Measurements from ENCODE around the gene SH3RF3. TPM values are rescaled to one million over a fixed set of nuclear protein-coding genes. Genes with fewer than 3 reads are reported as not detected.
"Not testable (repeated sequence)": the region's sequence is repeated elsewhere in the genome, so short reads cannot be mapped to it uniquely, and the experiment has no call there.

Gene SH3RF3
- total RNA-seq, 2 donors from 2014 or later = 1.3 to 5.6 TPM

DNA sequence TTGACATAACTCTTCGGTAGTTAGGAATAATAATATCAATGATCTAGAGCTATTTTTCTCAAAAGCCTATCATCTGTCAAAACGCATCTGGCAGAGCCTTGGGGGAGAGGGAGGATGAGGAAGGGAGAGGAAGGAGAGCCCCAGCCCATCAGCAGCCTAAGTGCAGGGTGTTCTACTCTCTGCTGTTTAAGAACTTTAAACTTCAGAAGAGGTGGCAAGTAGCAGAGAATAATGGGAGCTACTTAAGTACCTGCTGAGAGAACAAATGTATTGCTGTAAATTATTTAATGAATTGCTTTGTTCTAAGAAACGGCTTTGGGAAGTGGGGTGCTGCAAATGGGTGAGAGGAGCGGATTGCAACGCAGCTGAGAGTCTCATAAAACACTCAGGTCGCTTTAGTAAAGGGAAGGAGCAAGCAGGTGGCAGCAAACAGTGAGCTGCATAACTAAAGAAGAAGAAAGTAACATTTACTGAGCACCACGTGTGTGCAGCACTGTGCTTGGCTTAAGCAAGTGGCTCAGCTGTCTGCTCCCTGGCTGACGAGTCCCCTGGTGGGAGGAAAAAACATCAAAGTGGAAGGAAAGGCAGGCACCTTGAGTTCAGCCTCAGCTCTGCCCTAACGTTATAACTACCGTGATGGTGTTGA, 26.3 kb upstream of the SH3RF3 start:
- no peaks in the 10 kb centered on the region for H3K27me3 ChIP-seq
- no peaks in the 10 kb centered on the region for H3K9me3 ChIP-seq
- no peak for ATAC-seq
- intact Hi-C loops (cut with DNase I) = no loop called here
- 18 to 28% methylated on average over 10 of the region's 10 CpGs for WGBS, 2 donors
- H3K4me1 ChIP-seq = no peaks in the 10 kb centered on the region
- no peak for DNase-seq
- TF ChIP-seq POLR2A (IDR thresholded peaks at IDR 0.05) = no peak
- TF ChIP-seq, protein P1, sequence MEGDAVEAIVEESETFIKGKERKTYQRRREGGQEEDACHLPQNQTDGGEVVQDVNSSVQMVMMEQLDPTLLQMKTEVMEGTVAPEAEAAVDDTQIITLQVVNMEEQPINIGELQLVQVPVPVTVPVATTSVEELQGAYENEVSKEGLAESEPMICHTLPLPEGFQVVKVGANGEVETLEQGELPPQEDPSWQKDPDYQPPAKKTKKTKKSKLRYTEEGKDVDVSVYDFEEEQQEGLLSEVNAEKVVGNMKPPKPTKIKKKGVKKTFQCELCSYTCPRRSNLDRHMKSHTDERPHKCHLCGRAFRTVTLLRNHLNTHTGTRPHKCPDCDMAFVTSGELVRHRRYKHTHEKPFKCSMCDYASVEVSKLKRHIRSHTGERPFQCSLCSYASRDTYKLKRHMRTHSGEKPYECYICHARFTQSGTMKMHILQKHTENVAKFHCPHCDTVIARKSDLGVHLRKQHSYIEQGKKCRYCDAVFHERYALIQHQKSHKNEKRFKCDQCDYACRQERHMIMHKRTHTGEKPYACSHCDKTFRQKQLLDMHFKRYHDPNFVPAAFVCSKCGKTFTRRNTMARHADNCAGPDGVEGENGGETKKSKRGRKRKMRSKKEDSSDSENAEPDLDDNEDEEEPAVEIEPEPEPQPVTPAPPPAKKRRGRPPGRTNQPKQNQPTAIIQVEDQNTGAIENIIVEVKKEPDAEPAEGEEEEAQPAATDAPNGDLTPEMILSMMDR (IDR thresholded peaks at IDR 0.05) = no peak
- no peaks in the 10 kb centered on the region for H3K36me3 ChIP-seq (replicated peaks in 1 of 2; ENCODE audit: insufficient read depth in 1 of 2, low read depth in 2 of 2)
- no peak overlapping the region for H3K4me3 ChIP-seq
- no peak overlapping the region for H3K27ac ChIP-seq

DNA sequence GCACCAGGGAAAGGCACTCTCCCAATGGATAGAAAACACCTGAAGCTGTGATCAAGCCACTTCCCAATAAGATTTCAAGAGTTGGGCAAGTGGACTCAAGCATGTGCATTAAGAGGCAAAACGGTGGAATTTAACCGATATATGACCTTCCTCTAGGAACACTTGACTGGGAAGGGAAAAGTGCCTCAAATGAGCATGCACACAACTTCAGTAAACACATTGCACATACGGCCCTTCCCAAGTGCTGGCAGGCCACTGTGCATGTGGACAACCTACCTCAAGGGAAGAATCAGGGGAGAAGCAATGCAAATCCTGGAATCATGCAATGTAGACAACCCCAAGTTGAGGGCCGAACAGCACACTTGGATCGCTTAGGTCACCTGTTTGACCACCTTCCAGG, 23.9 kb upstream of the SH3RF3 start:
- 81 to 82% methylated on average over 5 of the region's 5 CpGs for WGBS, 2 donors
- TF ChIP-seq POLR2A (IDR thresholded peaks at IDR 0.05) = no peak
- TF ChIP-seq, protein P1 (IDR thresholded peaks at IDR 0.05) = no peak

DNA sequence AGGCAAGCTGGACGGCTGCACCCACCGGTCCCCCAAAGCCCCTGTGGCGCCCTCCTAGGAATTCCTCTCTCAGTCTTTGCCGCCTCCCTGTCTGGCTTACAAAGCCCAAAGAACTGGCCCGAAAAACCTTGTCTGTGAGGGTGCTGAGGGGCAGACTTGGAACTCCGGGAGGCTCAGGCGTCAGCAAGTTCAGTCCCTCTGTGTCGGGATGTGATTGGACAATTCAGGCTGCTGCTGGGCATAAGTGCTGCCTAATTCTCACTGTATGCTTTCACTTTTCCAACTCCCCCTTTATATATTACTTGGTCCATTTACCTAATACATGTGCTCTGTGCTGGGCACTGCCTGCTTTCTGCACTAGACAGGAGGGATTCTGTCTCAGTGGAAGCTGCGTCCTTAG, 20.3 kb upstream of the SH3RF3 start:
- Histone ChIP-seq H3K27ac (no peak overlapping the region), H3K36me3 (replicated peaks in 1 of 2; ENCODE audit: insufficient read depth in 1 of 2, low read depth in 2 of 2) (no peaks in the 10 kb centered on the region), H3K27me3 (no peaks in the 10 kb centered on the region), H3K4me3 (no peak overlapping the region), H3K4me1 (no peaks in the 10 kb centered on the region), H3K9me3 (no peaks in the 10 kb centered on the region)
- ATAC-seq (no peak), DNase-seq (no peak)
- 81 to 83% methylated on average over 9 of the region's 9 CpGs for WGBS, 2 donors
- intact Hi-C loops (cut with DNase I) = no loop called here
- TF ChIP-seq POLR2A (IDR thresholded peaks at IDR 0.05) = no peak
- TF ChIP-seq, protein P1 (IDR thresholded peaks at IDR 0.05) = no peak

More for the DNA sequence above, 23.9 kb upstream of the SH3RF3 start:
- Histone ChIP-seq H3K9me3 (no peaks in the 10 kb centered on the region), H3K27ac (no peak overlapping the region), H3K36me3 (replicated peaks in 1 of 2; ENCODE audit: insufficient read depth in 1 of 2, low read depth in 2 of 2) (no peaks in the 10 kb centered on the region), H3K4me3 (no peak overlapping the region), H3K27me3 (no peaks in the 10 kb centered on the region), H3K4me1 (no peaks in the 10 kb centered on the region)
- ATAC-seq = no peak
- intact Hi-C loops (cut with DNase I) = no loop called here
- no peak for DNase-seq

DNA sequence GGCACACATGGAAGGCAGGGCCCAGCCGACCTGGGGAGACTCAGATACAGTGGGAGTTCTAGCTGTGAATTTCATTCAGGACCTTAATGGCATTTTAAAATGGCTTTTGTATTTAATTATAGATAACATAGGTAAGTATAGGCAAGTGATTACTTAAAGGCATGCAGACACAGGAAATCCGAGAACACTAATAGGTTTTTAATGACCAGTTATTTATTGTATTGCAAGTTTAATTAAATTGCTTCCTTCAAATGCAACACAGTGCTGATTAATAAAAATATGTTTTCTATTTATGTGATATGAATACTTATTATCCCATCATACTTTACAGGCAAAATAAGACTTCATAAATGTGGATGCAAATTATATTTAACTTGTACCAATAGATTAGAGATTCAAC, 19.7 kb upstream of the SH3RF3 start:
- WGBS, 2 donors = 69 to 71% methylated on average over 2 of the region's 2 CpGs
- ATAC-seq = no peak
- intact Hi-C loops (cut with DNase I) = no loop called here
- no peak for DNase-seq
- Histone ChIP-seq H3K4me3 (no peak overlapping the region), H3K27ac (no peak overlapping the region), H3K4me1 (no peaks in the 10 kb centered on the region), H3K36me3 (replicated peaks in 1 of 2; ENCODE audit: insufficient read depth in 1 of 2, low read depth in 2 of 2) (no peaks in the 10 kb centered on the region), H3K9me3 (no peaks in the 10 kb centered on the region), H3K27me3 (no peaks in the 10 kb centered on the region)
- no peak for TF ChIP-seq POLR2A (IDR thresholded peaks at IDR 0.05)
- TF ChIP-seq, protein P1 (IDR thresholded peaks at IDR 0.05) = no peak

DNA sequence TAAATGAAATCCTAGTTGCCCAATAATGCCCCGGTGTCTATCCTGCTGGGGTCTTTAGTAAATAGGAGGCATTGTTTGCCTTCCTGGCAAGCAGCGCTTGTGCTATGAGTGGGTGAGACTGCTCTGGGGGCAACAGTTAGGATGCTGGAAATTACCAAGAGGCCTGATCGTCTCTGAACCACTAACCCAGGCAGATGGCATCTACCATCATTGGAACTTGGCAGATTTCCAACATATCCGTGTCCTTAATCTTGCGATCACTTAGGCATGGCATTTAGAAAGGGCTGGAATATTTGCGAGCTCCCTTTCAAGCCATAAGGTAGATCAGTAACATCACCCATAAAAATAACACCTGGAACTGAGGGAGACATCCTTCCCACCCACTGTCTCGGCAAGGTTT, 18.8 kb upstream of the SH3RF3 start:
- Histone ChIP-seq H3K4me3 (no peak overlapping the region), H3K27ac (no peak overlapping the region), H3K27me3 (no peaks in the 10 kb centered on the region), H3K9me3 (no peaks in the 10 kb centered on the region), H3K36me3 (replicated peaks in 1 of 2; ENCODE audit: insufficient read depth in 1 of 2, low read depth in 2 of 2) (no peaks in the 10 kb centered on the region), H3K4me1 (no peaks in the 10 kb centered on the region)
- no peak for DNase-seq
- ATAC-seq = no peak
- intact Hi-C loops (cut with DNase I) = no loop called here
- WGBS, 2 donors = 53 to 54% methylated on average over 6 to 7 of the region's 7 CpGs
- no peak for TF ChIP-seq POLR2A (IDR thresholded peaks at IDR 0.05)
- TF ChIP-seq, protein P1 (IDR thresholded peaks at IDR 0.05) = no peak

DNA sequence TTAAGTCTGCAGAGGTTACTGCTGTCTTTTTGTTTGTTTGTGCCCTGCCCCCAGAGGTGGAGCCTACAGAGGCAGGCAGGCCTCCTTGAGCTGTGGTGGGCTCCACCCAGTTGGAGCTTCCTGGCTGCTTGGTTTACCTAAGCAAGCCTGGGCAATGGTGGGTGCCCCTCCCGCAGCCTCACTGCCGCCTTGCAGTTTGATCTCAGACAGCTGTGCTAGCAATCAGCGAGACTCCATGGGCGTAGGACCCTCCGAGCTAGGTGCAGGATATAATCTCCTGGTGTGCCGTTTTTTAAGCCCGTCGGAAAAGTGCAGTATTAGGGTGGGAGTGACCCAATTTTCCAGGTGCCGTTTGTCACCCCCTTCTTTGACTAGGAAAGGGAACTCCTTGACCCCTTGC, 11.8 kb upstream of the SH3RF3 start:
- intact Hi-C loops (cut with DNase I); H3K27ac ChIP-seq; H3K4me1 ChIP-seq; DNase-seq; H3K9me3 ChIP-seq; H3K4me3 ChIP-seq; H3K27me3 ChIP-seq; ATAC-seq; H3K36me3 ChIP-seq (replicated peaks in 1 of 2; ENCODE audit: insufficient read depth in 1 of 2, low read depth in 2 of 2): not testable (repeated sequence)
- 60 to 90% methylated on average over 1 to 9 of the region's 9 CpGs for whole genome bisulfite sequencing, 2 donors
